ENCODE results near the gene ACOXL. TPM values are rescaled to one million over a fixed set of nuclear protein-coding genes. Genes with fewer than 3 reads are reported as not detected.

Gene ACOXL
- total RNA-seq, 1 donor, result not detected

- Histone ChIP-seq H3K4me2 (ENCODE audit: insufficient read depth, low read length) (no peak overlapping the region), H4K20me1 (ENCODE audit: insufficient read depth, low read length) (no peaks in the 10 kb centered on the region), H3K4me3 (ENCODE audit: insufficient read depth, low read length) (no peak overlapping the region), H3K27me3 (ENCODE audit: insufficient read depth, low read length) (peaks cover 52% of the 10 kb centered on the region), H3K79me2 (ENCODE audit: insufficient read depth, low read length) (no peaks in the 10 kb centered on the region), H3K4me1 (ENCODE audit: insufficient read depth, low read length) (peaks cover 2% of the 10 kb centered on the region), H3K27ac (ENCODE audit: low read depth, low read length) (no peak overlapping the region), H2AFZ (ENCODE audit: low read length) (no peak overlapping the region), H3K9me3 (ENCODE audit: low read depth, low read length) (no peaks in the 10 kb centered on the region), H3K36me3 (ENCODE audit: insufficient read depth, low read length) (no peaks in the 10 kb centered on the region)
- no peak for TF ChIP-seq CTCF (IDR thresholded peaks at IDR 0.05; ENCODE audit: extremely low read depth, low read depth, low read length)
- DNase-seq (ENCODE audit: insufficient read length, low spot score, missing footprints), result no peak
These were observed 333.8 kb downstream of the ACOXL start for GRCh38 chr2:111066062-111066593.

- TF ChIP-seq CTCF (IDR thresholded peaks at IDR 0.05; ENCODE audit: extremely low read depth, low read depth, low read length), result no peak
- H4K20me1 ChIP-seq (ENCODE audit: insufficient read depth, low read length), result peaks cover 3% of the 10 kb centered on the region
- H3K4me1 ChIP-seq (ENCODE audit: insufficient read depth, low read length), result peaks cover 18% of the 10 kb centered on the region
- H3K27me3 ChIP-seq (ENCODE audit: insufficient read depth, low read length), result peaks cover 41% of the 10 kb centered on the region
- no peak overlapping the region for H3K27ac ChIP-seq (ENCODE audit: low read depth, low read length)
- no peaks in the 10 kb centered on the region for H3K9me3 ChIP-seq (ENCODE audit: low read depth, low read length)
- H2AFZ ChIP-seq (ENCODE audit: low read length), result no peak overlapping the region
- no peak overlapping the region for H3K4me3 ChIP-seq (ENCODE audit: insufficient read depth, low read length)
- no peaks in the 10 kb centered on the region for H3K36me3 ChIP-seq (ENCODE audit: insufficient read depth, low read length)
- H3K4me2 ChIP-seq (ENCODE audit: insufficient read depth, low read length), result no peak overlapping the region
- no peaks in the 10 kb centered on the region for H3K79me2 ChIP-seq (ENCODE audit: insufficient read depth, low read length)
- no peak for DNase-seq (ENCODE audit: insufficient read length, low spot score, missing footprints)
These were observed 336.2 kb downstream of the ACOXL start for GRCh38 chr2:111068435-111069058.

- peaks cover 3% of the 10 kb centered on the region for H4K20me1 ChIP-seq (ENCODE audit: insufficient read depth, low read length)
- H2AFZ ChIP-seq (ENCODE audit: low read length), result no peak overlapping the region
- peaks cover 2% of the 10 kb centered on the region for H3K9me3 ChIP-seq (ENCODE audit: low read depth, low read length)
- no peak for DNase-seq (ENCODE audit: insufficient read length, low spot score, missing footprints)
- H3K79me2 ChIP-seq (ENCODE audit: insufficient read depth, low read length), result no peaks in the 10 kb centered on the region
- peaks cover 46% of the 10 kb centered on the region for H3K27me3 ChIP-seq (ENCODE audit: insufficient read depth, low read length)
- H3K27ac ChIP-seq (ENCODE audit: low read depth, low read length), result no peak overlapping the region
- TF ChIP-seq CTCF (IDR thresholded peaks at IDR 0.05; ENCODE audit: extremely low read depth, low read depth, low read length), result no peak
- H3K4me3 ChIP-seq (ENCODE audit: insufficient read depth, low read length), result no peak overlapping the region
- H3K36me3 ChIP-seq (ENCODE audit: insufficient read depth, low read length), result no peaks in the 10 kb centered on the region
- H3K4me1 ChIP-seq (ENCODE audit: insufficient read depth, low read length), result peaks cover 18% of the 10 kb centered on the region
- no peak overlapping the region for H3K4me2 ChIP-seq (ENCODE audit: insufficient read depth, low read length)
These were observed 337.3 kb downstream of the ACOXL start for GRCh38 chr2:111069722-111070121.

- no peak for TF ChIP-seq CTCF (IDR thresholded peaks at IDR 0.05; ENCODE audit: extremely low read depth, low read depth, low read length)
- Histone ChIP-seq H3K36me3 (ENCODE audit: insufficient read depth, low read length) (no peaks in the 10 kb centered on the region), H3K4me1 (ENCODE audit: insufficient read depth, low read length) (peaks cover 18% of the 10 kb centered on the region), H3K27ac (ENCODE audit: low read depth, low read length) (peak overlapping the region; percentile 82), H3K4me3 (ENCODE audit: insufficient read depth, low read length) (peak overlapping the region; percentile 8), H3K4me2 (ENCODE audit: insufficient read depth, low read length) (peak overlapping the region; percentile 56), H3K79me2 (ENCODE audit: insufficient read depth, low read length) (no peaks in the 10 kb centered on the region), H4K20me1 (ENCODE audit: insufficient read depth, low read length) (peaks cover 3% of the 10 kb centered on the region), H2AFZ (ENCODE audit: low read length) (peak overlapping the region; percentile 52), H3K27me3 (ENCODE audit: insufficient read depth, low read length) (peaks cover 34% of the 10 kb centered on the region), H3K9me3 (ENCODE audit: low read depth, low read length) (peaks cover 6% of the 10 kb centered on the region)
- peak; percentile 65 for DNase-seq (ENCODE audit: insufficient read length, low spot score, missing footprints)
These were observed 339.3 kb downstream of the ACOXL start for GRCh38 chr2:111071600-111072171.
